GM19025 (cell line): ENCODE data around the gene TAB3.

Experiments used
- ATAC-seq: cut with Tn5 transposase; IDR thresholded peaks from one replicate; pipeline ENCODE4 v1.9.1; 2021; ENCODE audit warnings: mild to moderate bottlenecking, low read depth, moderate library complexity; ENCODE audit not compliant: unreplicated experiment

The TAB3 gene

DNA sequence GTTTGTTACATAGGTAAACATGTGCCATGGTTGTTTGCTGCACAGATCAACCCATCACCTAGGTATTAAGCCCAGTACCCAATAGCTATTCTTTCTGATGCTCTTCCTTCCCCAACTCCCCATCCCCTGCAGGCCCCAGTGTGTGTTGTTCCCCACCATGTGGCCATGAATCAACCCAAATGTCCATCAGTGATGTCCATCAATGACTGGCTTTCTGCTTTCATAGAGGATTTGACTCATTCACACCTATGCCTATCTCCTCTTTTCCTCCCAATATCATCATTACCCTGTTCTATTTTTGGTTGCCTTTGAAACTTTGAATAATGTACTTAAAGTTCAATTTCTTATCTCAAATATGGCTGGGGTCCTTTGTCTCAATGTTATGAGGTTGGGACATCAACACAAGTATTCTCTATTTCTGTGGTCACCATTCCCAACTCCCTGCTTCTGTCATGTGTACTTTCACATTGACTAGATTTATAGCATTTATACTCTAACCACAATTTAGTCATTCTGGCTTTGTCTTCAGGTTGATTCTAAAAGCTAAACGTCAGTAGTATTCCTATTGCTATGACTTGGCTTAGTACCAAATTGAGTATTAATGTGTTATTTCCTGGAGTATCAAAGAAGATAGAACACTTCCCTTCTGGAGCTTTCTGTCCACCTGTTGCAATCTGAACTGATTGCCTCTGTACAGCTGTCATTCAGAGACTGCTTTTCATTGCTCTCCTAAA is 107.2 kb downstream of the TAB3 start:
- no peak for ATAC-seq

DNA sequence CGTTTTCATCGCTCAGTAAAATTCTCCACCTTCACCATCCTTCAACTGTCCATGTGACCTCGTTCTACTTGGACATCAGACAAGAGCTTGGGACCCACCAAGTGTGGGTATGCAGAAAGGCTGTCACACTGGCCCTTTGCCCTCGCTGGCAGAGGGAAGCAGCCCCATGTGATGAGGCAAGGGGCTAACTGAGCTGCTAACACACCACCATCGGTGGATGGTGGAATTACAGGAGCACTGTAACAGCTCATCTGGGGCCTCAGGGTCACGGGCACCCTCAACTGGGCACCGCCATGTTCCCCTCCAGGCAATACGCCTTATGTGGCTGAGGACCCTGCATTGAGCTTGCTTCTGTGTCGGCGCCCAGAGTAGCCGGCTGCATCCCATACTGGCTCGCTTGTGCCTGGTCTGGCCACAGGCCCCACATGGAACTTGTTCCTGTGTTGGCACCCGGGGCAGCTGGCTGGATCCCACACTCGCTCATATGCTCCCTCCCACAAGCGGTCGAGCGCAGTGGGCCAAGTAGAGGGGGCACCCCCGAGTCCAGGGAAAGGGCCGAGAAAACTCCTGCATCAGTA is 109.5 kb downstream of the TAB3 start:
- ATAC-seq = no peak

DNA sequence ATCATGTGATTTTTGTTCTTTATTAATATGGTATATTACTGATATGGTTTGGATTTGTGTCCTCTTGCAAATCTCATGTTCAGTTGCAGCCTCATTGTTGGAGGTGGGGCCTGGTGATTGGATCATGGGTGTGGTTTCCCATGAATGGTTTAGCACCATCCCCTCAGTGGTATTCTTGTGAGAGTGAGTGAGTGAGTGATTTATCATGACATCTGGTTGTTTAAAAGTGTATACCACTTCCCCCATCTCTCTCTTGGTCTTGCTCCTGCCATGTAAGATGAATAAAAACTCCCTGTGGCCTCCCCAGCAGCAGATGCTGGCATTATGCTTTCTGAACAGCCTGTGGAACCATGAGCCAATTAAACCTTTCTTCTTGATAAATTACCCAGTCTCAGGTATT is 111.5 kb downstream of the TAB3 start:
- ATAC-seq = no peak
